Small intestine (tissue), 7 donors: ENCODE measurements around the gene CCL13. TPM values are rescaled to one million over a fixed set of nuclear protein-coding genes. Genes with fewer than 3 reads are reported as not detected.
A peak's percentile ranks its signal among the peaks of the same experiment; 100 is the strongest.

Experiments
- DNase-seq, 2 donors: peaks; one replicate each; pipeline versions ENCODE4 v3.0.0 to v3.0.0-alpha.2; 2013
- FAIRE-seq: peaks from 2 replicates; lab custom pipeline; 2012; peaks lifted over from hg19 to GRCh38; lab: Jason Lieb, UNC
- H3K27ac ChIP-seq, 3 donors: one replicate each; pipeline ENCODE4 v1.5.1; 2013; ENCODE audit warnings: low read length in 2 of 3, mild to moderate bottlenecking in 2 of 3, control low read depth in 1 of 3, inconsistent platforms in 1 of 3, low read depth in 1 of 3, moderate library complexity in 1 of 3
- H3K27me3 ChIP-seq, 3 donors: one replicate each; pipeline ENCODE4 v1.6.1; 2013; ENCODE audit warnings: low read length in 3 of 3, inconsistent platforms in 1 of 3; ENCODE audit not compliant: control insufficient read depth in 3 of 3, insufficient read depth in 3 of 3
- H3K36me3 ChIP-seq, 3 donors: one replicate each; pipeline ENCODE4 v1.6.1; 2013; ENCODE audit warnings: low read length in 3 of 3, inconsistent platforms in 1 of 3, low read depth in 1 of 3, mild to moderate bottlenecking in 1 of 3, moderate library complexity in 1 of 3; ENCODE audit not compliant: control insufficient read depth in 3 of 3, insufficient read depth in 2 of 3
- H3K4me1 ChIP-seq, 3 donors: one replicate each; pipeline ENCODE4 v1.6.1; 2013; ENCODE audit warnings: low read length in 2 of 3, inconsistent platforms in 1 of 3, low read depth in 1 of 3, mild to moderate bottlenecking in 1 of 3, moderate library complexity in 1 of 3; ENCODE audit not compliant: control insufficient read depth in 3 of 3, insufficient read depth in 2 of 3
- H3K4me3 ChIP-seq, 3 donors: one replicate each; pipeline ENCODE4 v1.5.1; 2013; ENCODE audit warnings: low read length in 3 of 3, control low read depth in 1 of 3, inconsistent platforms in 1 of 3, low read depth in 1 of 3, mild to moderate bottlenecking in 1 of 3, moderate library complexity in 1 of 3
- H3K9me3 ChIP-seq, 2 donors: one replicate each; pipeline ENCODE4 v1.6.1; 2013; ENCODE audit warnings: low read depth in 1 of 2, low read length in 1 of 2; ENCODE audit not compliant: control insufficient read depth in 2 of 2, insufficient read depth in 1 of 2
- WGBS, 3 donors: extraction: QIAGEN DNeasy Blood & Tissue Kit; methylation state at CpG; one replicate each; pipeline ENCODE4 v1.1.7; 2013; 5-methylcytosine and 5-hydroxymethylcytosine counted together
- polyA plus RNA-seq, 4 donors: library from polyadenylated mRNA; stranded (reverse) in 3 of 4; unstranded in 1 of 4; fragments of 200-250 nt in 3 of 4; fragments of 120-200 nt in 1 of 4; gene quantifications; one replicate each; pipeline versions ENCODE4 v1.2.1 to v1.2.3, GENCODE V29; 2013
- donor health status: healthy with polysubstance abuse.
- donor health status: control.
- donor health status: control.
- donor health status: Bipolar disorder and iron deficiency.
- donor health status: healthy.

Gene CCL13
- polyA plus RNA-seq, 4 donors = 0.07 to 7.6 (median 1.6) TPM; not detected in 1

GRCh38 chr17:34365340-34365739 lies 9.1 kb downstream of the CCL13 start:
- WGBS, 3 donors = 47 to 65% (median 58%) methylated on average over 2 of the region's 2 CpGs
- no peaks in the 10 kb centered on the region for H3K9me3 ChIP-seq

DNA sequence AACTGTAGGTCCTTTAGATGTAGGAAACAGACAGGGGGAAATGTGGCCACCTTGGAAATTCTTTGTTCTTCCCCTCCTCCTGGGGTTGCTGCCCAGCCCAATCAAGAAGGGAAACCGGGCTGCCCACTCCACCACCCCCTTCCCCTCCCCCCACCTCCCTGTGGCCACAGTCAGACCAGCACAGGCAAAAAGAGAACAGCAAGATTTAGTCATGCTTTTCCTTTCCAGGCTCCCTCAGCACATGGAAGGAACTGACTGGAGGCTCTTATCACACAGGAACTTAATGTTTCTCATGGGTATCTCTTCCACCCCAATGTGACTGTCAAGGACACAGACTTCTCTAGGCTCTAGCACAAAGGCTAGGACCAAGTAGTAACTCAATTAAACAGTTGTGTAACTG lies 9.7 kb downstream of the CCL13 start:
- no peak for FAIRE-seq

More at GRCh38 chr17:34365340-34365739, 9.1 kb downstream of the CCL13 start:
- no peaks in the 10 kb centered on the region for H3K4me1 ChIP-seq
- no peak overlapping the region for H3K4me3 ChIP-seq
- FAIRE-seq (no peak), DNase-seq (no peak)
- H3K36me3 ChIP-seq = no peaks in the 10 kb centered on the region
- no peak overlapping the region for H3K27ac ChIP-seq
- peaks cover 0 to 4% (median 0%) of the 10 kb centered on the region in 3 donors for H3K27me3 ChIP-seq

DNA sequence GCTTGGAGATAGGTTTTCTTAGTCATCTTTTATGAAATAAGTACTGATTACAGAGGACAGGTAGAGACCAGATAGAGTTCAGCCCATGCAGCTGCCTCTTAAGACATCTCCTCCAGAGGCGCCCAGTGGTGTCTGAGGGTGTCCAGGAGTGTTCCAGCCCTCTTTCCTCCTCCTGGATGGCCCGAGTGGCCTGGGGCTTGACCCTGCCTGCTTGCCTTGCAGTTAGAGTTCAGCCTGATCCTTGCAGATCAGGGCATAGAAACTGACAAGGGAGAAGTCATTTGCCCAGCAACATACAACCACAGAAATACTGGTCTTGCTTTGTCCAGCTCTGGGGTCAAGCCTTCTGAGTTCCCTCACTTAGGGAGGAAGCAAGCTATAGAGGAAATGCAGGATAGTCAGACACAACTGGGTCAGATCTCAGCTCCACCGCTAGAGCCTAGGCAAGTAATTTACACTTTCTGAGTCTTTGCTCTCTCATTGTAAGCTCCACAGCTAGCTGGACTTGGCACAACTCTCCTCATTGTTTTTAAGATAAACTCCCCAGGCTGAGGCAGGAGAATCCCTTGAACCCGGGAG lies 10.3 kb downstream of the CCL13 start:
- no peaks in the 10 kb centered on the region for H3K9me3 ChIP-seq
- H3K27me3 ChIP-seq = peaks cover 0 to 4% (median 0%) of the 10 kb centered on the region in 3 donors
- no peak for DNase-seq
- WGBS, 3 donors = 67 to 69% (median 69%) methylated on average over 4 of the region's 4 CpGs
- H3K4me1 ChIP-seq = no peaks in the 10 kb centered on the region
- no peak overlapping the region for H3K4me3 ChIP-seq
- no peaks in the 10 kb centered on the region for H3K36me3 ChIP-seq
- H3K27ac ChIP-seq = no peak overlapping the region
- FAIRE-seq = no peak

More for the DNA sequence above, 9.7 kb downstream of the CCL13 start:
- 0 to 29% (median 17%) methylated on average over 1 of the region's 1 CpG for WGBS, 3 donors
- H3K27ac ChIP-seq = no peak overlapping the region
- H3K9me3 ChIP-seq = no peaks in the 10 kb centered on the region
- no peak overlapping the region for H3K4me3 ChIP-seq
- no peaks in the 10 kb centered on the region for H3K36me3 ChIP-seq
- DNase-seq = no peak
- H3K27me3 ChIP-seq = peaks cover 0 to 4% (median 0%) of the 10 kb centered on the region in 3 donors
- H3K4me1 ChIP-seq = no peaks in the 10 kb centered on the region

- FAIRE-seq (no peak), DNase-seq (no peak)
- H3K36me3 ChIP-seq = no peaks in the 10 kb centered on the region
- peaks cover 0 to 4% (median 0%) of the 10 kb centered on the region in 3 donors for H3K27me3 ChIP-seq
- no peaks in the 10 kb centered on the region for H3K4me1 ChIP-seq
- no peaks in the 10 kb centered on the region for H3K9me3 ChIP-seq
- no peak overlapping the region for H3K4me3 ChIP-seq
- 64 to 83% (median 72%) methylated on average over 9 of the region's 9 CpGs for WGBS, 3 donors
- H3K27ac ChIP-seq = no peak overlapping the region
Measured at GRCh38 chr17:34367486-34368195, 11.4 kb downstream of the CCL13 start.

GRCh38 chr17:34368196-34368945 lies 12.1 kb downstream of the CCL13 start:
- WGBS, 3 donors = 65 to 71% (median 68%) methylated on average over 9 of the region's 9 CpGs
- H3K27me3 ChIP-seq = peaks cover 0 to 4% (median 0%) of the 10 kb centered on the region in 3 donors
- no peaks in the 10 kb centered on the region for H3K4me1 ChIP-seq
- H3K4me3 ChIP-seq = no peak overlapping the region
- DNase-seq = no peak
- no peak overlapping the region for H3K27ac ChIP-seq
- no peaks in the 10 kb centered on the region for H3K36me3 ChIP-seq
- FAIRE-seq = no peak
- no peaks in the 10 kb centered on the region for H3K9me3 ChIP-seq

GRCh38 chr17:34368946-34369500 lies 12.7 kb downstream of the CCL13 start:
- DNase-seq = no peak
- Histone ChIP-seq H3K27me3 (peaks cover 0 to 4% (median 0%) of the 10 kb centered on the region in 3 donors), H3K36me3 (no peaks in the 10 kb centered on the region), H3K27ac (no peak overlapping the region), H3K4me3 (no peak overlapping the region), H3K9me3 (no peaks in the 10 kb centered on the region), H3K4me1 (no peaks in the 10 kb centered on the region)
- FAIRE-seq = no peak
- 48 to 60% (median 53%) methylated on average over 4 of the region's 4 CpGs for WGBS, 3 donors

- WGBS, 3 donors = 78 to 91% (median 87%) methylated on average over 3 of the region's 3 CpGs
- peaks cover 0 to 4% (median 0%) of the 10 kb centered on the region in 3 donors for H3K27me3 ChIP-seq
- H3K9me3 ChIP-seq = no peaks in the 10 kb centered on the region
- H3K4me3 ChIP-seq = no peak overlapping the region
- no peaks in the 10 kb centered on the region for H3K36me3 ChIP-seq
- no peaks in the 10 kb centered on the region for H3K4me1 ChIP-seq
- DNase-seq = no peak
- H3K27ac ChIP-seq = no peak overlapping the region
- no peak for FAIRE-seq
Measured at GRCh38 chr17:34369571-34369970, 13.3 kb downstream of the CCL13 start.

DNA sequence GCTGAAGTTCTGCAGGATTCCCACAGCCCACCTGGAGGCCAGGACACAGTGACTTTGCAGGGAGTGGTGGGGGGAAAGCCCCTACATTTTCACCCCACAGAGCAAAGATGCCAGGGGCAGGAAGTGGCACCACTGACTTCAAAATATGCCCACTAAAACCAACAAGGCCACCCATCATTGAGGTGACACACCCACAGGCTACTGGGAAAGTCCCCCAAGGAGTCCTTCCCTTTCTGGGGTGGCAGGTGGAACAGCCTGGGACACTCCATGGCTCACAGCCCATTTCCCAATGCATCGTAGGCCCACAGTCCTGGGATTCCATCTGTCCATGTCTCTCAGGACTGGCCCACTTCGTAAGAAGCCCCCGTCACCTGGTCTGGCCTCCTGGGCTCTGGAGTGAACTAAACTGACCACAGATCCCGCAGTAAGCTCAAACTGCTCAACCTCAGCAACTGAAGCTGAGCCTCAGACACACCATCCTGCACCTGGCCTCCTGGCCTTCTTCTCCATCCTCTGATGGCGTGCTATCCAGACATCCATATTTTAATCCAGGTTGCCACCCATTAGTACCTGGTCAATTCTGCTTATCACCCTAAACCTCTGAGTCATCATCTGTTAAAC lies 14.2 kb downstream of the CCL13 start:
- WGBS, 3 donors = 75 to 91% (median 83%) methylated on average over 5 of the region's 5 CpGs
- FAIRE-seq = no peak
- Histone ChIP-seq H3K36me3 (no peaks in the 10 kb centered on the region), H3K4me3 (no peak overlapping the region), H3K27me3 (peaks cover 0 to 4% (median 0%) of the 10 kb centered on the region in 3 donors), H3K27ac (peak overlapping the region in 1 of 3 donors; percentile 47), H3K9me3 (no peaks in the 10 kb centered on the region), H3K4me1 (no peaks in the 10 kb centered on the region)
- DNase-seq = no peak
